Measurements from ENCODE around the gene TMEM266.

DNA sequence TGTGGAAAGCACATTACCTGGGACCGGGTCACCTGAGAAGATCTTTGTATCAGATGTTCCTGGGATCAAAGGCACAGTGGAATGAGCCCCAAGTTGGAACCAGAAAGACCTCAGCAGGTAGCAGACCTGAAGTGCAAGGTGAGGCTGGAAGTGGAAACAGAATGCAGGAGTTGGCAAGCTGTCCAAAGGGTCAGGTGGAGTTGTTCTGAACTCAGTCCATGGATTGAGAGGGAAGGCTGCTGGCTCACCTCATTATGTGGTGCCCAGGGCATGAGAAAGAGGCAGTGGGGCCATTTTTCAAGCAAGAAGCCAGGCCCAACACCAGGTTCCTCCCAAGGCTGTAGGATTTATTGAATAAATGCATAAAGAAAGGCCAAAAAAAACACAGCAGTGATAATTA lies 49.3 kb downstream of the TMEM266 start:
- TF ChIP-seq, protein P1, sequence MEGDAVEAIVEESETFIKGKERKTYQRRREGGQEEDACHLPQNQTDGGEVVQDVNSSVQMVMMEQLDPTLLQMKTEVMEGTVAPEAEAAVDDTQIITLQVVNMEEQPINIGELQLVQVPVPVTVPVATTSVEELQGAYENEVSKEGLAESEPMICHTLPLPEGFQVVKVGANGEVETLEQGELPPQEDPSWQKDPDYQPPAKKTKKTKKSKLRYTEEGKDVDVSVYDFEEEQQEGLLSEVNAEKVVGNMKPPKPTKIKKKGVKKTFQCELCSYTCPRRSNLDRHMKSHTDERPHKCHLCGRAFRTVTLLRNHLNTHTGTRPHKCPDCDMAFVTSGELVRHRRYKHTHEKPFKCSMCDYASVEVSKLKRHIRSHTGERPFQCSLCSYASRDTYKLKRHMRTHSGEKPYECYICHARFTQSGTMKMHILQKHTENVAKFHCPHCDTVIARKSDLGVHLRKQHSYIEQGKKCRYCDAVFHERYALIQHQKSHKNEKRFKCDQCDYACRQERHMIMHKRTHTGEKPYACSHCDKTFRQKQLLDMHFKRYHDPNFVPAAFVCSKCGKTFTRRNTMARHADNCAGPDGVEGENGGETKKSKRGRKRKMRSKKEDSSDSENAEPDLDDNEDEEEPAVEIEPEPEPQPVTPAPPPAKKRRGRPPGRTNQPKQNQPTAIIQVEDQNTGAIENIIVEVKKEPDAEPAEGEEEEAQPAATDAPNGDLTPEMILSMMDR (IDR thresholded peaks at IDR 0.05; ENCODE audit: low read depth, low read length): no peak
- TF ChIP-seq POLR2A (IDR thresholded peaks at IDR 0.05; ENCODE audit: extremely low read depth, insufficient read length) (no peak), MYC (IDR thresholded peaks at IDR 0.05; ENCODE audit: low read depth, low read length) (no peak)
- TF ChIP-seq, protein P2, sequence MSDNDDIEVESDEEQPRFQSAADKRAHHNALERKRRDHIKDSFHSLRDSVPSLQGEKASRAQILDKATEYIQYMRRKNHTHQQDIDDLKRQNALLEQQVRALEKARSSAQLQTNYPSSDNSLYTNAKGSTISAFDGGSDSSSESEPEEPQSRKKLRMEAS (IDR thresholded peaks at IDR 0.05; ENCODE audit: low read depth, low read length): no peak
